Upper lobe of left lung (tissue), 6 donors: Measurements from ENCODE around the gene SHISA7. TPM values are rescaled to one million over a fixed set of nuclear protein-coding genes. Genes with fewer than 3 reads are reported as not detected.

Source experiments
- ATAC-seq, 2 donors: fragments of 200-7000 bp; cut with Tn5 transposase; one replicate each; pipeline ENCODE4 v1.9.1; 2022; ENCODE audit warnings: mild to moderate bottlenecking in 2 of 2, moderate library complexity in 2 of 2; ENCODE audit not compliant: low FRiP score in 2 of 2
- DNase-seq, 2 donors: peaks; one replicate each; pipeline ENCODE4 v3.0.0-alpha.2; 2019 to 2020
- H3K27ac ChIP-seq, 4 donors: fragments of 200-600 bp; sonication (generic); one replicate each; pipeline ENCODE4 v1.5.1; 2016 to 2019
- H3K27me3 ChIP-seq, 4 donors: fragments of 200-600 bp; sonication (generic); one replicate each; pipeline ENCODE4 v1.5.1; 2017 to 2019
- H3K36me3 ChIP-seq, 4 donors: fragments of 200-600 bp; sonication (generic); one replicate each; pipeline ENCODE4 v1.5.1; 2016 to 2019
- H3K4me1 ChIP-seq, 4 donors: fragments of 200-600 bp; sonication (generic); one replicate each; pipeline ENCODE4 v1.5.1; 2018 to 2019
- H3K4me3 ChIP-seq, 4 donors: fragments of 200-600 bp; sonication (generic); one replicate each; pipeline ENCODE4 v1.5.1; 2017 to 2019; ENCODE audit warnings: mild to moderate bottlenecking in 2 of 4, moderate library complexity in 1 of 4
- H3K9me3 ChIP-seq, 4 donors: fragments of 200-600 bp; sonication (generic); one replicate each; pipeline ENCODE4 v1.5.1; 2018 to 2019
- CTCF ChIP-seq, 6 experiments: fragments of 450-650 bp in 4 of 6; fragments of 200-600 bp in 2 of 6; sonication (generic) in 2 of 6; IDR thresholded peaks; one replicate each; pipeline ENCODE4 v1.5.1; 2016 to 2019; ENCODE audit warnings: antibody characterized with exemption in 6 of 6
- EP300 ChIP-seq, 4 donors: sonication (generic); formaldehyde crosslinking; IDR thresholded peaks; one replicate each; pipeline ENCODE4 v1.5.1; 2017; ENCODE audit warnings: antibody characterized with exemption in 4 of 4, control low read depth in 2 of 4
- POLR2A ChIP-seq, 4 donors: fragments of 450-650 bp; IDR thresholded peaks; one replicate each; pipeline ENCODE4 v1.5.1; 2016 to 2017; ENCODE audit warnings: antibody characterized with exemption in 4 of 4, mild to moderate bottlenecking in 2 of 4
- POLR2AphosphoS5 ChIP-seq, 2 donors: sonication (generic); formaldehyde crosslinking; IDR thresholded peaks; one replicate each; pipeline ENCODE4 v1.5.1; 2017; ENCODE audit warnings: antibody characterized with exemption in 2 of 2
- WGBS, 2 donors: methylation state at CpG; one replicate each; pipeline ENCODE4 v1.1.5; 2017 to 2018; 5-methylcytosine and 5-hydroxymethylcytosine counted together
- total RNA-seq, 6 donors: library from RNA; depleted of rRNA in 4 of 6; stranded (reverse); fragments of >200 nt in 4 of 6; gene quantifications; one replicate each; pipeline versions ENCODE4 v1.1.0 to v1.2.1, GENCODE V29; 2016 to 2021
- donor health status: DM: no; HTN: no; CAD: no; lungs with moderate emphysema.
- donor health status: DM: no; HTN: yes; CAD: no; lungs with severe emphysema.

The SHISA7 gene
- total RNA-seq, 6 donors from 2014 or later: not detected

- H3K4me1 ChIP-seq: peaks cover 26 to 37% (median 32%) of the 10 kb centered on the region in 4 donors
- no peak overlapping the region for H3K27ac ChIP-seq
- DNase-seq: no peak
- H3K9me3 ChIP-seq: no peaks in the 10 kb centered on the region
- TF ChIP-seq POLR2AphosphoS5 (IDR thresholded peaks at IDR 0.05) (no peak), CTCF (IDR thresholded peaks at IDR 0.05) (no peak), EP300 (IDR thresholded peaks at IDR 0.05) (no peak), POLR2A (IDR thresholded peaks at IDR 0.05) (no peak)
- H3K36me3 ChIP-seq: peaks cover 0 to 20% (median 9%) of the 10 kb centered on the region in 4 donors
- peak in 1 of 2 donors; percentile 11 for ATAC-seq
- H3K4me3 ChIP-seq: no peak overlapping the region
- 83 to 94% methylated on average over 1 to 11 of the region's 11 CpGs for WGBS, 2 donors
- peaks cover 7 to 22% (median 16%) of the 10 kb centered on the region in 4 donors for H3K27me3 ChIP-seq
Measured at GRCh38 chr19:55455576-55456235, 12.6 kb upstream of the SHISA7 start.

GRCh38 chr19:55454787-55455243, 11.7 kb upstream of the SHISA7 start:
- 76 to 91% methylated on average over 7 to 12 of the region's 14 CpGs for WGBS, 2 donors
- Histone ChIP-seq H3K9me3 (no peaks in the 10 kb centered on the region), H3K27ac (no peak overlapping the region), H3K4me1 (peaks cover 19 to 28% (median 24%) of the 10 kb centered on the region in 4 donors), H3K27me3 (peaks cover 7 to 23% (median 16%) of the 10 kb centered on the region in 4 donors), H3K36me3 (peaks cover 0 to 20% (median 9%) of the 10 kb centered on the region in 4 donors), H3K4me3 (no peak overlapping the region)
- TF ChIP-seq POLR2AphosphoS5 (IDR thresholded peaks at IDR 0.05) (no peak), CTCF (IDR thresholded peaks at IDR 0.05) (peak in 5 of 6 experiments; percentile 27 to 52 (median 30))
- DNase-seq (no peak), ATAC-seq (peak in 1 of 2 donors; percentile 16)

GRCh38 chr19:55453511-55454260, 10.6 kb upstream of the SHISA7 start:
- H3K27ac ChIP-seq: no peak overlapping the region
- 90 to 95% methylated on average over 8 to 12 of the region's 12 CpGs for WGBS, 2 donors
- no peaks in the 10 kb centered on the region for H3K9me3 ChIP-seq
- TF ChIP-seq EP300 (IDR thresholded peaks at IDR 0.05) (no peak), POLR2A (IDR thresholded peaks at IDR 0.05) (no peak)
- ATAC-seq (no peak), DNase-seq (no peak)
- no peak overlapping the region for H3K4me3 ChIP-seq
- H3K27me3 ChIP-seq: peaks cover 7 to 27% (median 16%) of the 10 kb centered on the region in 4 donors
- H3K4me1 ChIP-seq: peaks cover 15 to 22% (median 20%) of the 10 kb centered on the region in 4 donors
- H3K36me3 ChIP-seq: peaks cover 0 to 20% (median 9%) of the 10 kb centered on the region in 4 donors

- no peak overlapping the region for H3K27ac ChIP-seq
- DNase-seq: peak in 1 of 2 donors; percentile 91
- H3K27me3 ChIP-seq: peaks cover 7 to 27% (median 16%) of the 10 kb centered on the region in 4 donors
Measured at GRCh38 chr19:55452749-55453346, 9.7 kb upstream of the SHISA7 start.

GRCh38 chr19:55451965-55452748, 9.1 kb upstream of the SHISA7 start:
- peak in 1 of 2 donors; percentile 85 for DNase-seq
- 6 to 12% methylated on average over 22 to 47 of the region's 57 CpGs for WGBS, 2 donors

More at GRCh38 chr19:55452749-55453346, 9.7 kb upstream of the SHISA7 start:
- Histone ChIP-seq H3K4me1 (peaks cover 15 to 22% (median 20%) of the 10 kb centered on the region in 4 donors), H3K36me3 (peaks cover 0 to 20% (median 9%) of the 10 kb centered on the region in 4 donors), H3K9me3 (no peaks in the 10 kb centered on the region), H3K4me3 (peak overlapping the region in 2 of 4 donors; percentile 7 to 21)
- 30 to 34% methylated on average over 14 to 23 of the region's 34 CpGs for WGBS, 2 donors
- TF ChIP-seq EP300 (IDR thresholded peaks at IDR 0.05): no peak
- TF ChIP-seq POLR2AphosphoS5 (IDR thresholded peaks at IDR 0.05): no peak
- TF ChIP-seq POLR2A (IDR thresholded peaks at IDR 0.05): no peak
- peak; percentile 65 to 73 for ATAC-seq

More at GRCh38 chr19:55451965-55452748, 9.1 kb upstream of the SHISA7 start:
- Histone ChIP-seq H3K9me3 (no peaks in the 10 kb centered on the region), H3K27ac (no peak overlapping the region), H3K27me3 (peaks cover 7 to 27% (median 16%) of the 10 kb centered on the region in 4 donors), H3K36me3 (peaks cover 0 to 20% (median 9%) of the 10 kb centered on the region in 4 donors), H3K4me3 (peak overlapping the region in 3 of 4 donors; percentile 7 to 21 (median 10)), H3K4me1 (peaks cover 15 to 22% (median 20%) of the 10 kb centered on the region in 4 donors)
- no peak for TF ChIP-seq POLR2A (IDR thresholded peaks at IDR 0.05)
- TF ChIP-seq POLR2AphosphoS5 (IDR thresholded peaks at IDR 0.05): no peak
- no peak for TF ChIP-seq CTCF (IDR thresholded peaks at IDR 0.05)
- TF ChIP-seq EP300 (IDR thresholded peaks at IDR 0.05): no peak
- ATAC-seq: no peak
